RWPE2 (cell line): Measurements from ENCODE around the gene LRMDA.

ENCODE experiments used
- ATAC-seq: fragments of 200-7000 bp; cut with Tn5 transposase; 3 replicates; pipeline ENCODE4 v1.9.1; 2021; ENCODE audit warnings: low read depth
- DNase-seq: peaks from one replicate; pipeline ENCODE4 v3.0.0-alpha.2; 2020; ENCODE audit warnings: low spot score
- H3K27ac ChIP-seq: fragments of 450-650 bp; 2 replicates; pipeline ENCODE4 v1.5.1; 2017; ENCODE audit warnings: mild to moderate bottlenecking; ENCODE audit not compliant: poor library complexity, severe bottlenecking
- H3K27me3 ChIP-seq: fragments of 250-450 bp; sonication (Bioruptor Pico); 2 replicates; pipeline ENCODE4 v1.5.1; 2021; ENCODE audit warnings: mild to moderate bottlenecking, moderate library complexity; ENCODE audit not compliant: insufficient read depth, poor library complexity, severe bottlenecking
- H3K36me3 ChIP-seq: fragments of 250-450 bp; sonication (Bioruptor Pico); 2 replicates; pipeline ENCODE4 v1.5.1; 2020; ENCODE audit warnings: low read depth, mild to moderate bottlenecking, moderate library complexity
- H3K4me1 ChIP-seq: fragments of 250-450 bp; sonication (Bioruptor Pico); 2 replicates; pipeline ENCODE4 v1.5.1; 2021; ENCODE audit warnings: mild to moderate bottlenecking, moderate library complexity; ENCODE audit not compliant: insufficient read depth, poor library complexity, severe bottlenecking
- H3K4me3 ChIP-seq: fragments of 250-450 bp; sonication (Bioruptor Pico); 2 replicates; pipeline ENCODE4 v1.5.1; 2021; ENCODE audit warnings: mild to moderate bottlenecking, moderate library complexity; ENCODE audit not compliant: severe bottlenecking
- H3K9me3 ChIP-seq: fragments of 250-450 bp; sonication (Bioruptor Pico); 2 replicates; pipeline ENCODE4 v1.5.1; 2021; ENCODE audit warnings: mild to moderate bottlenecking, moderate library complexity; ENCODE audit not compliant: severe bottlenecking
- CTCF ChIP-seq: fragments of 450-650 bp; IDR thresholded peaks from one replicate; pipeline ENCODE4 v1.5.1; 2017; ENCODE audit warnings: mild to moderate bottlenecking, moderate library complexity; ENCODE audit not compliant: poor library complexity, severe bottlenecking

The LRMDA gene

GRCh38 chr10:76230921-76231285, 799.5 kb downstream of the LRMDA start:
- Histone ChIP-seq H3K27ac (no peak overlapping the region), H3K36me3 (no peaks in the 10 kb centered on the region), H3K4me1 (no peaks in the 10 kb centered on the region), H3K9me3 (no peaks in the 10 kb centered on the region), H3K4me3 (no peak overlapping the region), H3K27me3 (no peaks in the 10 kb centered on the region)
- TF ChIP-seq CTCF, result no peak
- no peak for DNase-seq
- ATAC-seq, result no peak

DNA sequence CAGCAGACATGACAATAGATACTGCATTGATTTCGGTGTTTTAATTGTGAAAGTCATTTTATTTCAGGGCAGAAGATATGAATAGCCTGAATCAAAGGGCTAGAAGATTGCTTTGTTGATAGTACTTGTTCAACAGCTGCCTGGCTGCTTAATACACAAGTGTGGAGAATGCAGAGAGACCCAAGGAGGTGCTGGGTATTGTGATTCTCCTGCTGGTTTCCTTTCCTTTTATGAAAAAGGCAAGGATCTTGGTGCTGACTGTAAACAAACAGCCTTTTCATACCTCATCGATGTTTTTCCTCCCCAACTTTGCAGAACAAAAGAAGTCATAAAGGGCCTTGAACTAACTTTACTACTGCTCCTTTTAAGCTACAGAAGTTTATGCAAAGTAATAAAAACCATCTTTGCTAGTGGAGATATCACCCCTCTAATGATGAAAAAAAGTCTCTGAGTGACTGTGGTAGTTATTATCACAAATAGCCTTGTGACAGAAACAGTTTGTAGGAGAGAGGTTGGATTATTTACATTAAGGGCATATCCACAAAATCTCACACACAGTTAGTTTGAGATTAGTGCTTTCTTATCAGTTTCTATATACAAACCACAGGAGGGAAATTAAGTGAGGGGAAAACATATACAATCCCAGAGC, 800.0 kb downstream of the LRMDA start:
- no peaks in the 10 kb centered on the region for H3K27me3 ChIP-seq
- H3K4me3 ChIP-seq, result no peak overlapping the region
- H3K9me3 ChIP-seq, result no peaks in the 10 kb centered on the region
- DNase-seq (no peak), ATAC-seq (no peak)
- no peaks in the 10 kb centered on the region for H3K36me3 ChIP-seq
- no peak for TF ChIP-seq CTCF
- H3K27ac ChIP-seq, result no peak overlapping the region
- H3K4me1 ChIP-seq, result no peaks in the 10 kb centered on the region

- Histone ChIP-seq H3K36me3 (no peaks in the 10 kb centered on the region), H3K9me3 (no peaks in the 10 kb centered on the region), H3K27ac (no peak overlapping the region), H3K4me3 (no peak overlapping the region), H3K4me1 (no peaks in the 10 kb centered on the region), H3K27me3 (no peaks in the 10 kb centered on the region)
- ATAC-seq (no peak), DNase-seq (no peak)
- no peak for TF ChIP-seq CTCF
These were observed 803.2 kb downstream of the LRMDA start for GRCh38 chr10:76234499-76235226.

DNA sequence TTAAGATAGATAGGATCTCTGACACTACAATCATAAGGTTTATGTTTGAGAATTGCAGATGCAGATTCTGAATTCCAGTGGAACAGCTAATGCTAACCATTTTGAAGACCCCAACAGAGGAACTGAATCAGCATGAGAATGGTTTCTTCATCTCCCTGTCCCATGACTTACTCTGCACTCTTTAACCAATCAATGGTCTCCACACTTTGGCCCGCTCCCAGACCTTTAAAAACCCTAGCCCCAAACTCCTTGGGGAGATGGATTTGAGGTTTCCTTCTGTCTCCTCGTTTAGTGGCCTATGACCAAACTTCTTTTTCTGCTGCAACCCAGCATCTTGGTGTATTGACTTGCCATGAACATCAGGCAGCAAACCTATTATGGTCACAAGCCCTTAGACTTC, 804.9 kb downstream of the LRMDA start:
- Histone ChIP-seq H3K4me3 (no peak overlapping the region), H3K4me1 (no peaks in the 10 kb centered on the region), H3K36me3 (no peaks in the 10 kb centered on the region), H3K9me3 (no peaks in the 10 kb centered on the region), H3K27ac (no peak overlapping the region), H3K27me3 (no peaks in the 10 kb centered on the region)
- no peak for TF ChIP-seq CTCF
- ATAC-seq, result no peak
- no peak for DNase-seq

DNA sequence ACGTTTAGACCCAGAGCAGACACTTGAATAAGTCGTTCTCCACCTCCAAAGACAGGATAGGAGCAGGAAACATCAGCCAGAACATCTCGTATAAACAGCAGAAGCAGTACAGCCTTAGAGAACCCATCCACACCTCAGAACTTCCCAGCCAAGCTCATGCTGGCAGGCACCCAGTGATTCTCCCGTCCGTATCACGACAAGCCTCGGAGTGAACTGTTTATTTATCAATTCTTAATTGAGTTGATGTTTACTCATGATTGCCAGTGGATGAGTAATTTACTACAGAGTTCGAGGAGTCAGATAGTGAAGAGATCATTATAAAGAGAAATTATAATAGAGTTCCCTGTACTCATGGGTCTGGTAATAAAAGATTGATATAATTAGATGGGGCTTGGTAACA, 811.5 kb downstream of the LRMDA start:
- DNase-seq (no peak), ATAC-seq (no peak)
- Histone ChIP-seq H3K4me3 (no peak overlapping the region), H3K27me3 (no peaks in the 10 kb centered on the region), H3K36me3 (no peaks in the 10 kb centered on the region), H3K9me3 (no peaks in the 10 kb centered on the region), H3K27ac (no peak overlapping the region), H3K4me1 (no peaks in the 10 kb centered on the region)
- no peak for TF ChIP-seq CTCF
